ENCODE results near the gene GPR78. TPM values are rescaled to one million over a fixed set of nuclear protein-coding genes. Genes with fewer than 3 reads are reported as not detected.

The GPR78 gene
- total and polyA plus RNA-seq, 7 donors, result 0.04 to 0.28 TPM; not detected in 5

GRCh38 chr4:8597791-8598190 lies 17.6 kb downstream of the GPR78 start:
- H3K36me3 ChIP-seq, result no peaks in the 10 kb centered on the region
- no peak for TF ChIP-seq CTCF (IDR thresholded peaks at IDR 0.05)
- TF ChIP-seq POLR2AphosphoS5 (IDR thresholded peaks at IDR 0.05), result no peak
- no peak for TF ChIP-seq POLR2A (IDR thresholded peaks at IDR 0.05)
- TF ChIP-seq EP300 (IDR thresholded peaks at IDR 0.05), result no peak

GRCh38 chr4:8598391-8599090 lies 18.3 kb downstream of the GPR78 start:
- Histone ChIP-seq H3K27ac (no peak overlapping the region), H3K4me1 (peaks cover 0 to 11% (median 11%) of the 10 kb centered on the region in 4 donors)
- intact Hi-C loops (cut with DNase I), result no loop called here

More at GRCh38 chr4:8597791-8598190, 17.6 kb downstream of the GPR78 start:
- intact Hi-C loops (cut with DNase I), result no loop called here
- 78 to 88% methylated on average over 15 of the region's 15 CpGs for WGBS, 2 donors
- H3K27me3 ChIP-seq, result peaks cover 7 to 16% (median 15%) of the 10 kb centered on the region in 3 donors
- DNase-seq, result no peak
- no peaks in the 10 kb centered on the region for H3K9me3 ChIP-seq
- no peak overlapping the region for H3K27ac ChIP-seq
- peaks cover 0 to 17% (median 15%) of the 10 kb centered on the region in 4 donors for H3K4me1 ChIP-seq
- H3K4me3 ChIP-seq, result no peak overlapping the region

GRCh38 chr4:8599091-8599460 lies 18.9 kb downstream of the GPR78 start:
- TF ChIP-seq CTCF (IDR thresholded peaks at IDR 0.05) (no peak), EP300 (IDR thresholded peaks at IDR 0.05) (no peak), POLR2AphosphoS5 (IDR thresholded peaks at IDR 0.05) (no peak), POLR2A (IDR thresholded peaks at IDR 0.05) (no peak)
- WGBS, 2 donors, result 83 to 87% methylated on average over 8 of the region's 8 CpGs

More at GRCh38 chr4:8598391-8599090, 18.3 kb downstream of the GPR78 start:
- H3K36me3 ChIP-seq, result no peaks in the 10 kb centered on the region
- TF ChIP-seq POLR2AphosphoS5 (IDR thresholded peaks at IDR 0.05) (no peak), POLR2A (IDR thresholded peaks at IDR 0.05) (no peak), EP300 (IDR thresholded peaks at IDR 0.05) (no peak), CTCF (IDR thresholded peaks at IDR 0.05) (no peak)
- no peak for DNase-seq
- H3K9me3 ChIP-seq, result no peaks in the 10 kb centered on the region
- no peak overlapping the region for H3K4me3 ChIP-seq
- peaks cover 0 to 8% (median 7%) of the 10 kb centered on the region in 3 donors for H3K27me3 ChIP-seq
- 74 to 79% methylated on average over 19 of the region's 19 CpGs for WGBS, 2 donors

GRCh38 chr4:8599657-8600056 lies 19.5 kb downstream of the GPR78 start:
- peaks cover 0 to 11% (median 11%) of the 10 kb centered on the region in 4 donors for H3K4me1 ChIP-seq
- no peaks in the 10 kb centered on the region for H3K9me3 ChIP-seq
- no peaks in the 10 kb centered on the region for H3K27me3 ChIP-seq
- DNase-seq, result no peak
- TF ChIP-seq EP300 (IDR thresholded peaks at IDR 0.05) (no peak), POLR2AphosphoS5 (IDR thresholded peaks at IDR 0.05) (no peak), CTCF (IDR thresholded peaks at IDR 0.05) (no peak), POLR2A (IDR thresholded peaks at IDR 0.05) (no peak)
- no peak overlapping the region for H3K27ac ChIP-seq
- 74 to 75% methylated on average over 9 of the region's 9 CpGs for WGBS, 2 donors
- intact Hi-C loops (cut with DNase I), result loop anchor here (10.0 kb wide), 2 partner anchors 285 to 315 kb away; no protein-coding TSS in a partner anchor
- H3K36me3 ChIP-seq, result no peaks in the 10 kb centered on the region
- H3K4me3 ChIP-seq, result no peak overlapping the region

More at GRCh38 chr4:8599091-8599460, 18.9 kb downstream of the GPR78 start:
- no peak overlapping the region for H3K27ac ChIP-seq
- H3K9me3 ChIP-seq, result no peaks in the 10 kb centered on the region
- peaks cover 0 to 11% (median 11%) of the 10 kb centered on the region in 4 donors for H3K4me1 ChIP-seq
- DNase-seq, result no peak
- peaks cover 0 to 3% (median 2%) of the 10 kb centered on the region in 3 donors for H3K27me3 ChIP-seq
- intact Hi-C loops (cut with DNase I), result no loop called here
- H3K36me3 ChIP-seq, result no peaks in the 10 kb centered on the region
- H3K4me3 ChIP-seq, result no peak overlapping the region

All from sigmoid colon (tissue), 7 donors.